Astrocyte (in vitro differentiated cells and primary cell): ENCODE data around the gene ZNF385B.

Experiments used
- EZH2 ChIP-seq: IDR thresholded peaks from 2 replicates; pipeline ENCODE4 v1.6.1; 2012; ENCODE audit warnings: mild to moderate bottlenecking, low read length, inconsistent platforms; ENCODE audit not compliant: insufficient read depth
- TF ChIP-seq, protein P1 (sequence below): IDR thresholded peaks from 2 replicates; pipeline ENCODE4 v1.5.1; 2011; ENCODE audit warnings: low read depth, mild to moderate bottlenecking, inconsistent platforms, low read length, moderate library complexity; ENCODE audit not compliant: insufficient read depth

DNA sequence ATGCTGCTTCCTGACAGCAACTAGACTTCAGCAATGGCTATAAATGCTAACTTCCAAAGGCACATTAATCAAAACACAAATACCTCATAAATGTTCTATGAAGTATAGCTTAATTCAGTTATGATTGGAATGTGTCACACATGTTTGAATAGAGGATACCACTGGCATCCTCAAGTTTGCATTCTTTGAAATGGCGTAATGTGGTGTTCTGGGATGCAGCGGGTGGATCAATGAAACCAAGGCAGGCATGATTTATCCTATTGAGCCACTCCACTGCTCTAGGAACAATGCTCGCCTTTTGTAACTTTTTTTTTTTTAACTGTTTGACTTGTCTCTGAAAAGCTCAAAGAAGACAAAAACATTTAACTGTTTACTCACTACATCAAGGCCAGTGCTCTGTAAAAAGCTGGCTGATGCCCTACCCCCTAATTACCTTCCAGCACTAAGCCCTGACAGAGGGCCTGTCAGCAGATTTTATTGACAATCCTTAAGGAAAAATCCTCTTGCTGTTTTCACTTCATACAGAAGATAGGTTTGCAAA is 318.0 kb downstream of the ZNF385B start:
- TF ChIP-seq, protein P1, sequence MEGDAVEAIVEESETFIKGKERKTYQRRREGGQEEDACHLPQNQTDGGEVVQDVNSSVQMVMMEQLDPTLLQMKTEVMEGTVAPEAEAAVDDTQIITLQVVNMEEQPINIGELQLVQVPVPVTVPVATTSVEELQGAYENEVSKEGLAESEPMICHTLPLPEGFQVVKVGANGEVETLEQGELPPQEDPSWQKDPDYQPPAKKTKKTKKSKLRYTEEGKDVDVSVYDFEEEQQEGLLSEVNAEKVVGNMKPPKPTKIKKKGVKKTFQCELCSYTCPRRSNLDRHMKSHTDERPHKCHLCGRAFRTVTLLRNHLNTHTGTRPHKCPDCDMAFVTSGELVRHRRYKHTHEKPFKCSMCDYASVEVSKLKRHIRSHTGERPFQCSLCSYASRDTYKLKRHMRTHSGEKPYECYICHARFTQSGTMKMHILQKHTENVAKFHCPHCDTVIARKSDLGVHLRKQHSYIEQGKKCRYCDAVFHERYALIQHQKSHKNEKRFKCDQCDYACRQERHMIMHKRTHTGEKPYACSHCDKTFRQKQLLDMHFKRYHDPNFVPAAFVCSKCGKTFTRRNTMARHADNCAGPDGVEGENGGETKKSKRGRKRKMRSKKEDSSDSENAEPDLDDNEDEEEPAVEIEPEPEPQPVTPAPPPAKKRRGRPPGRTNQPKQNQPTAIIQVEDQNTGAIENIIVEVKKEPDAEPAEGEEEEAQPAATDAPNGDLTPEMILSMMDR: no peak
- TF ChIP-seq EZH2: no peak
